Mononuclear cell (primary cell): ENCODE results near the gene CALD1. TPM values are rescaled to one million over a fixed set of nuclear protein-coding genes. Genes with fewer than 3 reads are reported as not detected.

ENCODE experiments used
- H3K27me3 ChIP-seq: 2 replicates; pipeline ENCODE4 v1.6.0; 2011; ENCODE audit warnings: low read length, control low read depth; ENCODE audit not compliant: insufficient read depth
- H3K4me1 ChIP-seq: 2 replicates; pipeline ENCODE4 v1.5.1; 2011; ENCODE audit warnings: mild to moderate bottlenecking, low read length, control low read depth; ENCODE audit not compliant: insufficient read depth
- H3K4me3 ChIP-seq: 2 replicates; pipeline ENCODE4 v1.5.1; 2011; ENCODE audit warnings: mild to moderate bottlenecking, low read length, moderate library complexity
- H3K9me3 ChIP-seq: 2 replicates; pipeline ENCODE4 v1.5.1; 2011; ENCODE audit warnings: low read depth, mild to moderate bottlenecking, control low read depth, low read length
- total RNA-seq: library from RNA; depleted of rRNA; stranded (reverse); fragments of >200 nt; gene quantifications from one replicate; pipeline ENCODE4 v1.2.3, GENCODE V29; 2012

The CALD1 gene
- total RNA-seq, 1 donor: 2.1 TPM

DNA sequence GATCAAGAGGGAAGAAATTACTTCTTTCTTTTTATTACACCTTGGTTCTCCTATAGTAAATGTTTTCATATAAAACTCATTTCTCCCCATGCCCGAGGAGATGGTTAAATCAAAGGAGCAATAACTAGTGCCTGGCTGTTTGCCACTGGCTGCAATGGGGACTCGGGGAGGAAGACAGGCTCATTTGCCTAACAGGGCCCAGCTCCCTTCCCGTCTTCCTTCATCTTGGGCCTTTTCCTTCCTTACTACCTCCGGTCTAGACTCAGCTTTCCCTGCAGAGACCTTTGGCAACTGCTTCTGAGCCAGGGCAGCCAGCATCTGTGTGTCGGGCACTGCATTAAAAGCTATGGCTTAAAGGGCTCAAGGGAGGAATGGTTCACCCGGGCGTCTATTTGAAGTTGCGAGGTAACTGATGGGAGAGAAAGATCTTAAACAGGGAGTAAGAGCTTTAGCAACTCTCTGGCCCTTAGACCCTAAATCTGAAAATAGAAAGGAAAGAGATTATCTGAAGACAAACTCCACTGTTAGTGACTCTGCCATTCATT is 63.5 kb downstream of the CALD1 start:
- Histone ChIP-seq H3K4me3 (no peak overlapping the region), H3K4me1 (no peaks in the 10 kb centered on the region), H3K27me3 (no peaks in the 10 kb centered on the region), H3K9me3 (no peaks in the 10 kb centered on the region)

DNA sequence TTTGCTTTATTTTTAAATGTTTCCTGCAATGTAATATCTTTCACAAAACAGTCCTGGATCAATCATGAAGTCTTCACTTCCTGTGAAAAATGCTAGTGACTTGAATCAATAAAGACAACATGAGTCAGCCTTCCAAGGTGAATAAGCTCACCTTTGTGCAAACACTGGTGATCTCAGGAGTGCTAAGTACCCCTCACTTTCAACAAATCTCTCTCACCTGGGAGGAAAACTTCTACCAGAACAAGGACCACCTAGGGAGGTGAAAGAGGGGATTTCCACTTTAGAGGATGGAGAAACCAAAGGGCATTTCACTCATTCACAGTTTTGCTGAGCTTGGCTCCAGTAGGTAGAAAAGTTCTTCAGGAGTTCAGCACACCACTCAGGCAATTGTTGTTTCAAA is 64.8 kb downstream of the CALD1 start:
- Histone ChIP-seq H3K4me3 (no peak overlapping the region), H3K9me3 (no peaks in the 10 kb centered on the region), H3K27me3 (no peaks in the 10 kb centered on the region), H3K4me1 (no peaks in the 10 kb centered on the region)

GRCh38 chr7:134845461-134845860 is 66.0 kb downstream of the CALD1 start:
- H3K9me3 ChIP-seq: no peaks in the 10 kb centered on the region
- H3K4me1 ChIP-seq: no peaks in the 10 kb centered on the region
- no peak overlapping the region for H3K4me3 ChIP-seq
- H3K27me3 ChIP-seq: no peaks in the 10 kb centered on the region

- H3K9me3 ChIP-seq: no peaks in the 10 kb centered on the region
- H3K4me3 ChIP-seq: no peak overlapping the region
- no peaks in the 10 kb centered on the region for H3K4me1 ChIP-seq
- H3K27me3 ChIP-seq: no peaks in the 10 kb centered on the region
These were observed 68.6 kb downstream of the CALD1 start for GRCh38 chr7:134847851-134848588.

- H3K4me1 ChIP-seq: peaks cover 6% of the 10 kb centered on the region
- H3K9me3 ChIP-seq: no peaks in the 10 kb centered on the region
- H3K4me3 ChIP-seq: no peak overlapping the region
- no peaks in the 10 kb centered on the region for H3K27me3 ChIP-seq
These were observed 70.6 kb downstream of the CALD1 start for GRCh38 chr7:134850066-134850465.

DNA sequence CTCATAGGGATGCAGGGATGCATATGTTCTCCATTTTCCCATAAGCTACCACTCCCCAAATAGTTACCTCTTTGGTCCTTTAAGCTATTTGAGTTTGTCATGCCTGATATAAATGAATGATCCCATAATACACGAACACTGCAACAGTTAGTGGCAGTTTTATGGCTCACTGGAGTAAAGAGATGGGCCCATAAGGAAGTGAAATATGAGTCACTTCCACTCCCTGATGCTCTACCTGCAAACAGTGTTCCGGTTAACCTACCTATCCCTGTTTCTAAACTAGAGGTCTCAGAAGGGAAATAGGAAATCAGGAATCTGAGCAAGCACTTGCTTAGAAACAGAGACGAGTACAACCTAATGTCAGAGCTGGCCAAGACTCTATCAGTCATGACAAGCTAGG is 71.7 kb downstream of the CALD1 start:
- Histone ChIP-seq H3K9me3 (no peaks in the 10 kb centered on the region), H3K4me1 (peaks cover 10% of the 10 kb centered on the region), H3K4me3 (no peak overlapping the region), H3K27me3 (no peaks in the 10 kb centered on the region)

- Histone ChIP-seq H3K4me1 (peaks cover 12% of the 10 kb centered on the region), H3K4me3 (no peak overlapping the region), H3K9me3 (no peaks in the 10 kb centered on the region), H3K27me3 (no peaks in the 10 kb centered on the region)
These were observed 73.2 kb downstream of the CALD1 start for GRCh38 chr7:134852625-134853024.

- H3K4me1 ChIP-seq: peaks cover 12% of the 10 kb centered on the region
- H3K9me3 ChIP-seq: no peaks in the 10 kb centered on the region
- no peak overlapping the region for H3K4me3 ChIP-seq
- H3K27me3 ChIP-seq: no peaks in the 10 kb centered on the region
These were observed 75.4 kb downstream of the CALD1 start for GRCh38 chr7:134854816-134855215.

DNA sequence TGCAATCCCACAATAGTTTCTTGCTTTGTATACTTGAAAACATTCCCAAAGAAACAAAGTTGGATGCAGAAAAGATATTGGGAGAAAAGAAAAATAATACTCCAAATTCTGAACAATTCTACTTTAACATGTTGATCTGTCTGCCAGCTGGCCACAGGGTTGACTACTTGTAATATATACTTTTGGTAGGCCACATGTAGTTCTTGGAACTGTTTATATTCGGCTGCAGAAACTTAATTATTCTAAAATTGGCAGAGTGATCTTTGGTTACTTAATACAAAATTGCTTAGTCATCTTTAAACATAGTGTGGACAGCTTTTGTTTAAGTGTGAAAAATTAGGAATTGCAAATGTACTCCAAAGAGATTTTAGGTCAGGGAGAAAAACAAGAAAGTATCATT is 76.0 kb downstream of the CALD1 start:
- Histone ChIP-seq H3K4me3 (no peak overlapping the region), H3K27me3 (no peaks in the 10 kb centered on the region), H3K4me1 (peaks cover 12% of the 10 kb centered on the region), H3K9me3 (no peaks in the 10 kb centered on the region)

DNA sequence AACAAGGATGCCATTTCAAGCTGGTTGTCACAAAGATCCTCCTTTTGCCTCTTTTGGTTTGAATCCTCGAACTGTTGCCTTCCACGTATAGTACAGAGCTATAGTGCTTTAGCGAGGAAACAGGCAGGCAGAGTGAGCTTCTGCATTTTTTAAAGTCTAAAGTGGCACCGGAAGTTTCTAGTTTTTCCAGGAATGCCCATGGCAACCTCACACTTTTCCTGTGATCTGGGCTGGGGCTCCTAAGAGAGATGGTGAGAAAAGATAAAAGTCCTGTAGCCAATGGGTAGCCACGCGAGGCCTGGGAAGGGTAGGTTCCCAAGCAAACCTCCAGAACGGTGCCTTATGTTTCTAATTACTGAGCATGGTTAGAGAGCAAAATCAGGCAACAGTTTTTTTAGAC is 76.7 kb downstream of the CALD1 start:
- no peaks in the 10 kb centered on the region for H3K27me3 ChIP-seq
- no peaks in the 10 kb centered on the region for H3K9me3 ChIP-seq
- H3K4me1 ChIP-seq: peaks cover 12% of the 10 kb centered on the region
- no peak overlapping the region for H3K4me3 ChIP-seq

DNA sequence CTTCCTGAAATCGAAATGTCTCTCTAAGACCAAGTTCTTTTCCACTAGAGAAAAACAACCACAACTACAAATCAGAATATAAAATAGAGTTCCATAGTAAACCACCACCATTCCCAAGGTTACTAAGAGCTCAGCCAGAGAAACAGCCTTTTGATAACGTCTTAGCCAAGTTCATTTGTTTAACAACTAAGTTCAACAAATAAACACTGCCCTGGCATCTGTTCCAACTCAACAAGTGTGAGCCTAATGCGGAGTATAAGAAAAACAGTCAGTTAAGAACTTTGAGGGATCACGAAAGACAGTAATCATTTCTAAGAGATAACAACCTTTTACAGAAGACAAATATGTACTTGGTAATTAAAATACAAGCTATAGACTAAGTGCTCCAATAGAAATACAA is 77.3 kb downstream of the CALD1 start:
- no peak overlapping the region for H3K4me3 ChIP-seq
- no peaks in the 10 kb centered on the region for H3K27me3 ChIP-seq
- no peaks in the 10 kb centered on the region for H3K9me3 ChIP-seq
- peaks cover 12% of the 10 kb centered on the region for H3K4me1 ChIP-seq

- H3K9me3 ChIP-seq: no peaks in the 10 kb centered on the region
- H3K4me3 ChIP-seq: no peak overlapping the region
- no peaks in the 10 kb centered on the region for H3K27me3 ChIP-seq
- peaks cover 12% of the 10 kb centered on the region for H3K4me1 ChIP-seq
These were observed 78.5 kb downstream of the CALD1 start for GRCh38 chr7:134857958-134858357.

GRCh38 chr7:134859783-134860182 is 80.3 kb downstream of the CALD1 start:
- peaks cover 9% of the 10 kb centered on the region for H3K4me1 ChIP-seq
- no peak overlapping the region for H3K4me3 ChIP-seq
- H3K27me3 ChIP-seq: no peaks in the 10 kb centered on the region
- no peaks in the 10 kb centered on the region for H3K9me3 ChIP-seq

GRCh38 chr7:134865001-134865845 is 85.8 kb downstream of the CALD1 start:
- no peaks in the 10 kb centered on the region for H3K27me3 ChIP-seq
- H3K4me1 ChIP-seq: peaks cover 5% of the 10 kb centered on the region
- H3K9me3 ChIP-seq: no peaks in the 10 kb centered on the region
- H3K4me3 ChIP-seq: no peak overlapping the region

- Histone ChIP-seq H3K4me3 (no peak overlapping the region), H3K4me1 (peaks cover 5% of the 10 kb centered on the region), H3K9me3 (no peaks in the 10 kb centered on the region), H3K27me3 (no peaks in the 10 kb centered on the region)
These were observed 87.2 kb downstream of the CALD1 start for GRCh38 chr7:134866617-134867016.
